ENCODE data around the gene LRRC8A.
"Not testable (repeated sequence)": the region's sequence is repeated elsewhere in the genome, so short reads cannot be mapped to it uniquely, and the experiment has no call there.

LRRC8A gene

GRCh38 chr9:128870128-128870940 is 11.6 kb upstream of the LRRC8A start:
- no peak for DNase-seq

GRCh38 chr9:128870941-128871265 is 11.0 kb upstream of the LRRC8A start:
- not testable (repeated sequence) for DNase-seq

- no peak for DNase-seq
Observed at GRCh38 chr9:128877852-128878251, 4.1 kb upstream of the LRRC8A start.

- DNase-seq, result no peak
Observed at GRCh38 chr9:128882677-128883603, 1.0 kb downstream of the LRRC8A start.

GRCh38 chr9:128884164-128884563 is 2.2 kb downstream of the LRRC8A start:
- DNase-seq, result no peak

GRCh38 chr9:128885376-128885775 is 3.4 kb downstream of the LRRC8A start:
- no peak for DNase-seq

GRCh38 chr9:128885798-128886197 is 3.9 kb downstream of the LRRC8A start:
- no peak for DNase-seq

GRCh38 chr9:128886211-128886891 is 4.4 kb downstream of the LRRC8A start:
- DNase-seq, result no peak

GRCh38 chr9:128887049-128887448 is 5.1 kb downstream of the LRRC8A start:
- no peak for DNase-seq

- DNase-seq, result no peak
Observed at GRCh38 chr9:128887914-128888350, 6.0 kb downstream of the LRRC8A start.

GRCh38 chr9:128891321-128892220 is 9.6 kb downstream of the LRRC8A start:
- DNase-seq, result no peak

- peak in 1 of 2 donors; percentile 28 for DNase-seq
Observed at GRCh38 chr9:128892221-128892921, 10.4 kb downstream of the LRRC8A start.

GRCh38 chr9:128893354-128893753 is 11.4 kb downstream of the LRRC8A start:
- no peak for DNase-seq

- DNase-seq, result no peak
Observed at GRCh38 chr9:128894764-128895163, 12.8 kb downstream of the LRRC8A start.

- no peak for DNase-seq
Observed at GRCh38 chr9:128895556-128895955, 13.6 kb downstream of the LRRC8A start.

- no peak for DNase-seq
Observed at GRCh38 chr9:128898382-128898781, 16.4 kb downstream of the LRRC8A start.

- DNase-seq, result no peak
Observed at GRCh38 chr9:128898845-128899565, 17.1 kb downstream of the LRRC8A start.

GRCh38 chr9:128899566-128900322 is 17.8 kb downstream of the LRRC8A start:
- DNase-seq, result peak in 1 of 2 donors; percentile 40

- no peak for DNase-seq
Observed at GRCh38 chr9:128901379-128901778, 19.4 kb downstream of the LRRC8A start.

- no peak for DNase-seq
Observed at GRCh38 chr9:128901822-128902221, 19.9 kb downstream of the LRRC8A start.

Measured in CD4-positive, alpha-beta T cell treated with Interleukin-1 beta for 1 hour (primary cell).